GM19468 (cell line): ENCODE data around the gene CTDP1.
"Not testable (repeated sequence)": the region's sequence is repeated elsewhere in the genome, so short reads cannot be mapped to it uniquely, and the experiment has no call there.

ENCODE experiments used
- ATAC-seq: cut with Tn5 transposase; IDR thresholded peaks from one replicate; pipeline ENCODE4 v1.9.1; 2021; ENCODE audit warnings: mild to moderate bottlenecking, moderate library complexity, moderate number of reproducible peaks; ENCODE audit not compliant: unreplicated experiment; ENCODE audit errors: extremely low read depth

Gene CTDP1

GRCh38 chr18:79718878-79719477 lies 39.4 kb downstream of the CTDP1 start:
- ATAC-seq = no peak

- ATAC-seq = not testable (repeated sequence)
Observed at GRCh38 chr18:79719478-79720358, 40.1 kb downstream of the CTDP1 start.

DNA sequence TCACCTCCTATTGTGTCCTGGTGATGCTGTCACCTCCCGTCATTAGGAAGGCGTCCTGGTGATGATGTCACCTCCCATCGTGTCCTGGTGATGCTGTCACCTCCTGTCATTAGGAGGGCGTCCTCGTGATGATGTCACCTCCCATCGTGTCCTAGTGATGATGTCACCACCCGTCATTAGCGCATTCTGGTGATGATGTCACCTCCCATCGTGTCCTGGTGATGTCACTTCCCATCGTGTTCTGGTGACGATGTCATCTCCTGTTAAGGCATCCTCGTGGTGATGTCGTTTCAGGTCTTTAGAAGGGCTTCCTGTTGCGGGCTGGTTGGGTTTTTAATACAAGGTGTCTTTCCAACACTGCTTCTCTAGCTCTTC lies 40.7 kb downstream of the CTDP1 start:
- no peak for ATAC-seq

DNA sequence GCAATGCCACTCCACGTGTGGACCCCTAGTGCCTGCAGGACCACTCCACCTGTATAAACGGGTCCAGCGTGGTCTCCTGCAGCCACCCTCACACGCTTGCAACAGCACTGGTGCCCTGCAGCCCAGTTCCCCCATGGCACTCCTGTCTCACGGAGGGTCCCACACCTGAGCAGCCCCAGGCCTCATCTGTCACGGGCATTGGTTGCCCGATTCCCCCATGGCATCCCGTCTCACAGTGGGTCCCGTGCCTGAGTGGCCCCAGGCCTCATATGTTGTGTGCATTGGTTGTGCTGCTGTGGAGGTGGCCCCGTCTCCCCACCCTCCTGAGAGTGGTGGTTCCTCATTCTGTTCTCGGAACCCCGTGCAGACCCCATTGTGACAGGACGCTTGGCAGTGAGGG lies 43.4 kb downstream of the CTDP1 start:
- no peak for ATAC-seq

- no peak for ATAC-seq
Observed at GRCh38 chr18:79723628-79724027, 44.0 kb downstream of the CTDP1 start.

- no peak for ATAC-seq
Observed at GRCh38 chr18:79724299-79725080, 44.9 kb downstream of the CTDP1 start.

- ATAC-seq = no peak
Observed at GRCh38 chr18:79725486-79725885, 45.9 kb downstream of the CTDP1 start.

DNA sequence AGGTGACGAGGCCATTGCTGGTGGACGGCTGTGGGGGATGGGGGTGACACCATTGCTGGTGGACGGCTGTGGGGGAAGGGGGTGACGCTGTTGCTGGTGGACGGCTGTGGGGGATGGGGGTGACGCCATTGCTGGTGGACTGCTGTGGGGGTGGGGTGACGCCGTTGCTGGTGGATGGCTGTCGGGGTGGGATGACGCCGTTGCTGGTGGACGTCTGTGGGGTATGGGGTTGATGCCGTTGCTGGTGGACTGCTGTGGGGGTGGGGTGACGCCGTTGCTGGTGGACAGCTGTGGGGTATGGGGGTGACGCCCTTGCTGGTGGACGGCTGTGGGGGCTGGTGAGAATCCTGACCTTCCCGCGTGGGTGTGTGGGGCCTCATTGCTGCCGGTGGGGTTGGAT lies 47.1 kb downstream of the CTDP1 start:
- no peak for ATAC-seq

DNA sequence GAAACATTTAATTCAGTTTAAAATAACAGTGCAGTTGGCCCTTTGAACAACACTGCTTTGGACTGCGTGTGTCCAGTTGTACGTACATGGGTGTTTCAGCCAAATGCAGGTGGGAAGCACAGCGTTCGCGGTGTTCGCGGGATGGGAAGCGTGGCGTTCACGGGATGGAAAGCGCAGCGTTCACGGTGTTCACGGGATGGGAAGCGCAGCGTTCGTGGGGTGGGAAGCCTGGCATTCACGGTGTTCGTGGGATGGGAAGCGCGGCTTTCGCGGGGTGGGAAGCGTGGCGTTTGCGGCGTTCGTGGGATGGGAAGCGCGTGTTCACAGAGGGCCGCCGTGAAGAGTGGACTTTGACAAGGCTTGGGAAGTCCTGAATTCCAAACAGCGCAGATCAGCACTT lies 47.6 kb downstream of the CTDP1 start:
- no peak for ATAC-seq

- no peak for ATAC-seq
Observed at GRCh38 chr18:79728931-79729586, 49.5 kb downstream of the CTDP1 start.

- ATAC-seq = no peak
Observed at GRCh38 chr18:79729611-79730010, 50.0 kb downstream of the CTDP1 start.

DNA sequence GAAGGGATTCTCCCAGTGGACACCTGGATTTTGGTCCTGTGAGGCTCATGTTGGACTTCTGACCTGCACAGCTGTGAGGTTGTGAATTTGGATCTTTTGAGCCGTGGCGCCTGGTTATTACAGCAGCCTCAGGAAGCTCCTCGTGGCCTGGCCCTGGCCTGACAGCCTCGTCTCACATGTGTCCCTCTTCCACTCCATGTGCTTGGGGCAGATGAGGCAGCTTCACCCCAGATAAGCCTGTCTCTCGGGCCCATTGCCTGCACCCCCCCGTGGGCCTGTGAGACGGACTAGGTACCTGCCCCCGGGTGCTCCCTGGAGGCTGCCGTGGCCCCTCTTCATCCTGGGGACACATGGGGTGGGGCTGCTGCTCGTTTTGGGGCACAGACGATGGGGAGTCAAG lies 51.2 kb downstream of the CTDP1 start:
- no peak for ATAC-seq

- not testable (repeated sequence) for ATAC-seq
Observed at GRCh38 chr18:79731881-79732720, 52.5 kb downstream of the CTDP1 start.

DNA sequence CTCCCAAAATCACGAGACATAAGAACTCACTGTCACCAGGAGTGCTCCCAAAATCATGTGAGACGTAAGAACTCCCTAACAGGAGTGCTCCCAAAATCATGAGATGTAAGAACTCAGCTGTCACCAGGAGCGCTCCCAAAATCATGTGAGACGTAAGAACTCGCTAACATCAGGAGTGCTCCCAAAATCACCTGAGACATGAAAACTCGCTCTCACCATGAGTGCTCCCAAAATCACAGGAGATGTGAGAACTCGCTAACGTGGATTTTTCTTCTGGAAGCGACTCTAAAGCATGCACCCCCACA lies 53.1 kb downstream of the CTDP1 start:
- ATAC-seq = no peak

GRCh38 chr18:79733135-79733701 lies 53.6 kb downstream of the CTDP1 start:
- no peak for ATAC-seq

- no peak for ATAC-seq
Observed at GRCh38 chr18:79733986-79734770, 54.6 kb downstream of the CTDP1 start.

DNA sequence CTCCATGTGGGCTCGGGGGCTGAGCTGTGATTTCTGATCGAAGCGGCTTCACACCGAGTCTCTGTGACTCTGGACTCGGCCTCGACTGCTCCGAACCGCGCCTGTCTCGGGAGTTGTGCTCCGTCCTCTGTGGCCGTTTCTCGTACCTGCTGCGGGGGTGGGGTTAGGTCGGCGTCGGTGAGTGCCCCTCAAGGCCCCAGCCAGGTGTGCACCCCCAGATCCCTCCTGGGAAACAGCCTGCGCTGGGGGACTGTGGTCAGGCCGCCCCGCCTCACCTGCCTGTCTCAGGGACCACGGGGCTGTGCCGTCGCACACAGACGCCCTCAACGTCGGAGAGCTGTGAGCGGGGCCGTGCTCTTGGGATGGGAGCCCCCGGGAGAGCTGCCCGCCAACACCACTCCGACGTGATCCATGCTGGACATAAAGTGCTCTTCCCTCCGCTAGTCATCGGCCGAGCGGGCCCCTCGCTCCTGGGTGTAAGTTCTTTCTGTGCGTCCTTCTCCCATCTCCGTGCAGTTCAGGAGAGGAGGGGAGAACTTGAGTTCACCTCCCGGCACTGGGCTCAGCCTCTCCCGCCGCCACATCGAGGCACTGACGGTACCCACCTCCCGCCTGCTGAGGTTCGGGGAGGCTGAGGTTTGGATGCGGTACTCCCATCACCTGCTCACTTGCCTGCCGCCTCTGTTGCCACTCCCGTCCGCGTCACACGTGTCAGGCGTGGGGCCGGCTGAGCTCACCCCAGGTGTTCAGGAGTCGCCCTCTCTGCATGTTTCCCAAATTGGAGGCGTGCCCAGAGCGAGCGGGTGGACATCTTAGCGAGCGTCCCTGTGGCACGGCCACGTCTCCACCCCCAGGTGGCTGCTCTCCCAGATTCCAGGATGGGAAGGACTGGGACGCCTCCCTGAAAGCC lies 55.7 kb downstream of the CTDP1 start:
- ATAC-seq = no peak

GRCh38 chr18:79736230-79736629 lies 56.6 kb downstream of the CTDP1 start:
- no peak for ATAC-seq
